Smooth muscle cell of bladder (primary cell): Measurements from ENCODE around the gene IKZF5. TPM values are rescaled to one million over a fixed set of nuclear protein-coding genes. Genes with fewer than 3 reads are reported as not detected.

Experiments used
- total RNA-seq: library from RNA; depleted of rRNA; stranded (reverse); fragments of >200 nt; gene quantifications from 2 replicates; pipeline ENCODE4 v1.2.3, GENCODE V29; 2014

IKZF5 gene
- 1.6 and 1.9 TPM in 2 replicates for total RNA-seq

GRCh38 chr10:123008355-123009104 is at the start of gene IKZF5, which contains the start of gene ACADSB:
Gene IKZF5 (minus strand): TSS chr10:123008795. CDS start chr10:122998625, 10,170 bp downstream.
Gene ACADSB (plus strand): TSS chr10:123009006. CDS start chr10:123009030, 24 bp downstream.

GRCh38 chr10:122980209-122981065 is 28.2 kb downstream of the IKZF5 start, which contains the start of gene PSTK:
Gene PSTK (plus strand): TSS chr10:122980401. CDS start chr10:122980480, 79 bp downstream.

GRCh38 chr10:122953902-122954730 is 54.5 kb downstream of the IKZF5 start, which contains the start of gene C10orf88:
Gene C10orf88 (minus strand): TSS chr10:122954227. CDS start chr10:122954178, 49 bp downstream.

Other genes starting within 250 kb of the IKZF5 start
- 0.43 and 0.55 TPM in 2 replicates for gene CUZD1, start 162.9 kb downstream of the IKZF5 start, total RNA-seq
- 2.6 and 2.7 TPM in 2 replicates for gene FAM24B, start 129.2 kb downstream of the IKZF5 start, total RNA-seq
- not detected in 2 replicates for gene FAM24A, start 98.2 kb downstream of the IKZF5 start, total RNA-seq
- gene C10orf88, start 54.6 kb downstream of the IKZF5 start, total RNA-seq = 12.9 and 13.2 TPM in 2 replicates
- gene PSTK, start 28.4 kb downstream of the IKZF5 start, total RNA-seq = 4.3 and 4.7 TPM in 2 replicates
- gene ACADSB, start 211 bp upstream of the IKZF5 start, total RNA-seq = 6.8 and 8.0 TPM in 2 replicates
- not detected in 2 replicates for gene HMX3, start 127.2 kb upstream of the IKZF5 start, total RNA-seq
- gene HMX2, start 139.3 kb upstream of the IKZF5 start, total RNA-seq = not detected in 2 replicates
- gene BUB3, start 145.6 kb upstream of the IKZF5 start, total RNA-seq = 112 and 121 TPM in 2 replicates